Glutamatergic neuron (in vitro differentiated cells): ENCODE data around the gene IL22RA1. TPM values are rescaled to one million over a fixed set of nuclear protein-coding genes. Genes with fewer than 3 reads are reported as not detected.

Source experiments
- DNase-seq: peaks from one replicate; pipeline ENCODE4 v3.0.0; 2022
- H3K27ac Mint-ChIP-seq: one replicate; pipeline ENCODE4 v1.8.0; 2020; ENCODE audit warnings: mild to moderate bottlenecking, mixed read lengths, inconsistent platforms; ENCODE audit not compliant: unreplicated experiment
- H3K27me3 Mint-ChIP-seq: one replicate; pipeline ENCODE4 v1.8.0; 2020; ENCODE audit warnings: mild to moderate bottlenecking, moderate library complexity, mixed read lengths, inconsistent platforms; ENCODE audit not compliant: unreplicated experiment
- H3K36me3 Mint-ChIP-seq: one replicate; pipeline ENCODE4 v1.8.0; 2020; ENCODE audit warnings: mild to moderate bottlenecking, mixed read lengths, inconsistent platforms; ENCODE audit not compliant: unreplicated experiment
- H3K4me1 Mint-ChIP-seq: one replicate; pipeline ENCODE4 v1.8.0; 2020; ENCODE audit warnings: mild to moderate bottlenecking, low read depth, mixed read lengths, inconsistent platforms; ENCODE audit not compliant: unreplicated experiment
- H3K4me3 Mint-ChIP-seq: one replicate; pipeline ENCODE4 v1.8.0; 2020; ENCODE audit warnings: mild to moderate bottlenecking, mixed read lengths, inconsistent platforms; ENCODE audit not compliant: unreplicated experiment
- H3K9me3 Mint-ChIP-seq: one replicate; pipeline ENCODE4 v1.8.0; 2020; ENCODE audit warnings: mild to moderate bottlenecking, moderate library complexity, mixed read lengths, inconsistent platforms; ENCODE audit not compliant: unreplicated experiment
- CTCF ChIP-seq: fragments of 200-600 bp; sonication (generic); IDR thresholded peaks from one replicate; pipeline ENCODE4 v1.5.0; 2021; ENCODE audit not compliant: partially characterized antibody, unreplicated experiment
- total RNA-seq: library from RNA; stranded (reverse); fragmentation: NEBNext Ultra II Directional; extraction: Animal tissue kit (Norgen Biotek cat#: 25700); gene quantifications from one replicate; pipeline ENCODE4 v1.2.1, GENCODE V29; 2021; ENCODE audit not compliant: unreplicated experiment

The IL22RA1 gene
- total RNA-seq, 1 donor from 2014 or later, result not detected

GRCh38 chr1:24096009-24096738, 46.8 kb downstream of the IL22RA1 start:
- H3K4me3 Mint-ChIP-seq, result no peak overlapping the region
- peaks cover 2% of the 10 kb centered on the region for H3K27me3 Mint-ChIP-seq
- DNase-seq, result no peak
- H3K4me1 Mint-ChIP-seq, result no peaks in the 10 kb centered on the region
- H3K27ac Mint-ChIP-seq, result no peak overlapping the region
- H3K36me3 Mint-ChIP-seq, result no peaks in the 10 kb centered on the region
- H3K9me3 Mint-ChIP-seq, result no peaks in the 10 kb centered on the region
- TF ChIP-seq CTCF, result no peak

GRCh38 chr1:24095140-24095859, 47.6 kb downstream of the IL22RA1 start:
- no peaks in the 10 kb centered on the region for H3K4me1 Mint-ChIP-seq
- H3K9me3 Mint-ChIP-seq, result no peaks in the 10 kb centered on the region
- no peak for DNase-seq
- no peaks in the 10 kb centered on the region for H3K36me3 Mint-ChIP-seq
- no peak overlapping the region for H3K27ac Mint-ChIP-seq
- H3K4me3 Mint-ChIP-seq, result no peak overlapping the region
- TF ChIP-seq CTCF, result no peak
- H3K27me3 Mint-ChIP-seq, result peaks cover 2% of the 10 kb centered on the region

GRCh38 chr1:24094554-24094953, 48.4 kb downstream of the IL22RA1 start:
- Mint-ChIP-seq H3K9me3 (no peaks in the 10 kb centered on the region), H3K36me3 (no peaks in the 10 kb centered on the region), H3K4me1 (no peaks in the 10 kb centered on the region), H3K4me3 (no peak overlapping the region), H3K27me3 (peaks cover 2% of the 10 kb centered on the region), H3K27ac (no peak overlapping the region)
- DNase-seq, result no peak
- TF ChIP-seq CTCF, result no peak

GRCh38 chr1:24093732-24094131, 49.2 kb downstream of the IL22RA1 start:
- peaks cover 2% of the 10 kb centered on the region for H3K27me3 Mint-ChIP-seq
- H3K4me3 Mint-ChIP-seq, result no peak overlapping the region
- TF ChIP-seq CTCF, result no peak
- H3K27ac Mint-ChIP-seq, result no peak overlapping the region
- H3K36me3 Mint-ChIP-seq, result no peaks in the 10 kb centered on the region
- DNase-seq, result no peak
- no peaks in the 10 kb centered on the region for H3K9me3 Mint-ChIP-seq
- H3K4me1 Mint-ChIP-seq, result no peaks in the 10 kb centered on the region

GRCh38 chr1:24092979-24093378, 50.0 kb downstream of the IL22RA1 start:
- no peak overlapping the region for H3K4me3 Mint-ChIP-seq
- H3K27ac Mint-ChIP-seq, result no peak overlapping the region
- no peaks in the 10 kb centered on the region for H3K9me3 Mint-ChIP-seq
- no peak for DNase-seq
- H3K36me3 Mint-ChIP-seq, result no peaks in the 10 kb centered on the region
- peaks cover 2% of the 10 kb centered on the region for H3K27me3 Mint-ChIP-seq
- no peaks in the 10 kb centered on the region for H3K4me1 Mint-ChIP-seq
- TF ChIP-seq CTCF, result no peak
